Smooth muscle cell (in vitro differentiated cells): ENCODE measurements around the gene CCDC184. TPM values are rescaled to one million over a fixed set of nuclear protein-coding genes. Genes with fewer than 3 reads are reported as not detected.

ENCODE experiments used
- DNase-seq: peaks from one replicate; lab custom pipeline; 2025; ENCODE audit not compliant: unreplicated experiment; lab: John Stamatoyannopoulos, UW
- H2AFZ ChIP-seq: fragments of 200-600 bp; sonication (generic); 2 replicates; pipeline ENCODE4 v1.6.0; 2016; ENCODE audit warnings: antibody characterized with exemption, low read depth, mild to moderate bottlenecking
- H3F3A ChIP-seq: fragments of 200-600 bp; sonication (generic); 2 replicates; pipeline ENCODE4 v1.6.0; 2017; ENCODE audit warnings: antibody characterized with exemption, low read depth
- H3K27ac ChIP-seq: fragments of 200-600 bp; sonication (generic); 2 replicates; pipeline ENCODE4 v1.5.1; 2016; ENCODE audit warnings: low read depth, mild to moderate bottlenecking
- H3K27me3 ChIP-seq: fragments of 200-600 bp; sonication (generic); 2 replicates; pipeline ENCODE4 v1.6.1; 2016; ENCODE audit warnings: low read depth, mild to moderate bottlenecking
- H3K36me3 ChIP-seq: fragments of 200-600 bp; sonication (generic); 2 replicates; pipeline ENCODE4 v1.5.1; 2016; ENCODE audit warnings: low read depth
- H3K4me1 ChIP-seq: fragments of 200-600 bp; sonication (generic); 2 replicates; pipeline ENCODE4 v1.5.1; 2016; ENCODE audit warnings: low read depth
- H3K4me2 ChIP-seq: fragments of 200-600 bp; sonication (generic); 2 replicates; pipeline ENCODE4 v1.6.0; 2016; ENCODE audit warnings: mild to moderate bottlenecking
- H3K4me3 ChIP-seq: fragments of 200-600 bp; sonication (generic); 2 replicates; pipeline ENCODE4 v1.5.1; 2016; ENCODE audit warnings: mild to moderate bottlenecking
- H3K79me2 ChIP-seq: fragments of 200-600 bp; sonication (generic); 2 replicates; pipeline ENCODE4 v1.6.0; 2016; ENCODE audit warnings: low read depth, mild to moderate bottlenecking
- H3K9ac ChIP-seq: fragments of 200-600 bp; sonication (generic); 2 replicates; pipeline ENCODE4 v1.6.0; 2016; ENCODE audit warnings: low read depth
- H3K9me3 ChIP-seq: fragments of 200-600 bp; sonication (generic); replicated peaks from 2 replicates; pipeline ENCODE4 v1.5.1; 2016; ENCODE audit warnings: low read depth
- H4K20me1 ChIP-seq: fragments of 200-600 bp; sonication (generic); 2 replicates; pipeline ENCODE4 v1.6.0; 2016; ENCODE audit warnings: low read depth
- WGBS: methylation state at CpG from one replicate; pipeline ENCODE4 v1.1.7; 2016; ENCODE audit warnings: low lambda C conversion rate; 5-methylcytosine and 5-hydroxymethylcytosine counted together
- polyA plus RNA-seq: library from polyadenylated mRNA; unstranded; fragments of >200 nt; fragmentation: Nextera tagmentation; extraction: Ambion mirVana; gene quantifications from 2 replicates; pipeline ENCODE4 v1.2.1, GENCODE V29; 2016
- total RNA-seq: library from RNA; depleted of rRNA; stranded (reverse); fragments of >200 nt; gene quantifications from 2 replicates; pipeline ENCODE4 v1.2.3, GENCODE V29; 2014
- TF ChIP-seq, protein P1 (sequence below): fragments of 200-600 bp; sonication (generic); IDR thresholded peaks from 2 replicates; pipeline ENCODE4 v1.5.1; 2017; ENCODE audit warnings: borderline replicate concordance, mild to moderate bottlenecking, antibody characterized with exemption; ENCODE audit not compliant: insufficient read depth, poor library complexity, severe bottlenecking

CCDC184 gene
- total and polyA plus RNA-seq, 2 experiments from 2014 or later = 23.7 to 74.1 TPM

DNA sequence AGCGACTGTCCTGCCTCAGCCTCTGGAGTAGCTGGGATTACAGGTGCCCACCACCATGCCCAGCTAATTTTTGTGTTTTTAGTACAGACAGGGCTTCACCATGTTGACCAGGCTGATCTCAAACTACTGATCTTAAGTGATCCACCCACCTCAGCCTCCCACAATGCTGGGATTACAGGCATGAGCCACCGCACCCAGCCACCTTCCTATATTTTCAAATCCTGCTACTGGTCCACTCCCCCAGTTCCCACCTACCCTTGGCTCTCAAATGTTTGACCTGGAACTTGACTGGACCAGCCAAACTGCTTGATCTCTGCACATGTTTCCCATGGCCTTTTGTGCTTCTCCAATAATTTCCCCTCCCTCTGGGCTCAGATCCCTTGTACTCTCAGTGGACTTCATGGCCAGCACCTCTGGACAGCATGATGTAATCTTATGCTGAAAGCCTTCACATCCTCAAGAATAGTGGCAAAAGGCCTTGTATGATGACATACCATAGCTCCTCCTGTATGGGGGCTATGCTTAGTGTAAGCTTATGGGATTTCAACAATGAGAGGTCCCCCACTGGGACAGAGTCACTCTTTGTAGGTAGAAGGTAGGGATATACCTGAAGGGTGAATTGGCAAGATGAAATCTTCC lies 2.5 kb upstream of the CCDC184 start:
- Histone ChIP-seq H3K27me3 (peaks cover 13% of the 10 kb centered on the region), H4K20me1 (peaks cover 6% of the 10 kb centered on the region), H3K4me1 (peaks cover 23% of the 10 kb centered on the region), H3F3A (peaks cover 3% of the 10 kb centered on the region), H3K9me3 (no peaks in the 10 kb centered on the region), H3K79me2 (peaks cover 23% of the 10 kb centered on the region), H3K36me3 (no peaks in the 10 kb centered on the region), H2AFZ (no peak overlapping the region), H3K4me3 (no peak overlapping the region), H3K27ac (no peak overlapping the region), H3K9ac (no peak overlapping the region), H3K4me2 (no peak overlapping the region)
- no peak for DNase-seq
- TF ChIP-seq, protein P1, sequence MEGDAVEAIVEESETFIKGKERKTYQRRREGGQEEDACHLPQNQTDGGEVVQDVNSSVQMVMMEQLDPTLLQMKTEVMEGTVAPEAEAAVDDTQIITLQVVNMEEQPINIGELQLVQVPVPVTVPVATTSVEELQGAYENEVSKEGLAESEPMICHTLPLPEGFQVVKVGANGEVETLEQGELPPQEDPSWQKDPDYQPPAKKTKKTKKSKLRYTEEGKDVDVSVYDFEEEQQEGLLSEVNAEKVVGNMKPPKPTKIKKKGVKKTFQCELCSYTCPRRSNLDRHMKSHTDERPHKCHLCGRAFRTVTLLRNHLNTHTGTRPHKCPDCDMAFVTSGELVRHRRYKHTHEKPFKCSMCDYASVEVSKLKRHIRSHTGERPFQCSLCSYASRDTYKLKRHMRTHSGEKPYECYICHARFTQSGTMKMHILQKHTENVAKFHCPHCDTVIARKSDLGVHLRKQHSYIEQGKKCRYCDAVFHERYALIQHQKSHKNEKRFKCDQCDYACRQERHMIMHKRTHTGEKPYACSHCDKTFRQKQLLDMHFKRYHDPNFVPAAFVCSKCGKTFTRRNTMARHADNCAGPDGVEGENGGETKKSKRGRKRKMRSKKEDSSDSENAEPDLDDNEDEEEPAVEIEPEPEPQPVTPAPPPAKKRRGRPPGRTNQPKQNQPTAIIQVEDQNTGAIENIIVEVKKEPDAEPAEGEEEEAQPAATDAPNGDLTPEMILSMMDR = no peak
- WGBS = 74% methylated on average over 2 of the region's 2 CpGs

DNA sequence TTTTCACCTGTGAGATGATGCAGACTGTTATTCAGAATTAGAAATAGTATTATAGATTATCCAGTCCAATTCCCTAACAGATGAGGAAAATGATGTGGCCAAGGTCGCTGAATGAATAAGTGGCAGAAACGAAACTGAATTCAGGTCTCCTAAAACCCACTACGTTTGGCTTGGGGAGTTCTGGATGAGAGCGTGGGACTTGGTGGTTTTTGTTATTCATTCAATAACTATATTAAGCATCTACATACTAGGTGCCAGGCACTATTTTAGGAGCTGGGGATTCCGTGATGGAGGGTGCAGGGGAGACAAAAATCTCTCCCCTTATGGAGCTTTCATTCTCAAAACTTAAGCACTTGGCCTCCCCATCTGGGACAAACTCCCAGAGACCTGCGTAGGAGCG lies 813 bp upstream of the CCDC184 start:
- peaks cover 3% of the 10 kb centered on the region for H3F3A ChIP-seq
- H3K36me3 ChIP-seq = no peaks in the 10 kb centered on the region
- TF ChIP-seq, protein P1 = no peak
- 20% methylated on average over 7 of the region's 7 CpGs for WGBS
- peaks cover 11% of the 10 kb centered on the region for H4K20me1 ChIP-seq
- peak overlapping the region; percentile 80 for H3K4me3 ChIP-seq
- no peaks in the 10 kb centered on the region for H3K9me3 ChIP-seq
- H3K4me2 ChIP-seq = peak overlapping the region; percentile 90
- H2AFZ ChIP-seq = peak overlapping the region; percentile 84
- peak overlapping the region; percentile 35 for H3K9ac ChIP-seq
- DNase-seq = no peak
- H3K4me1 ChIP-seq = peaks cover 8% of the 10 kb centered on the region
- H3K27ac ChIP-seq = peak overlapping the region; percentile 56
- peaks cover 38% of the 10 kb centered on the region for H3K79me2 ChIP-seq
- peaks cover 13% of the 10 kb centered on the region for H3K27me3 ChIP-seq

DNA sequence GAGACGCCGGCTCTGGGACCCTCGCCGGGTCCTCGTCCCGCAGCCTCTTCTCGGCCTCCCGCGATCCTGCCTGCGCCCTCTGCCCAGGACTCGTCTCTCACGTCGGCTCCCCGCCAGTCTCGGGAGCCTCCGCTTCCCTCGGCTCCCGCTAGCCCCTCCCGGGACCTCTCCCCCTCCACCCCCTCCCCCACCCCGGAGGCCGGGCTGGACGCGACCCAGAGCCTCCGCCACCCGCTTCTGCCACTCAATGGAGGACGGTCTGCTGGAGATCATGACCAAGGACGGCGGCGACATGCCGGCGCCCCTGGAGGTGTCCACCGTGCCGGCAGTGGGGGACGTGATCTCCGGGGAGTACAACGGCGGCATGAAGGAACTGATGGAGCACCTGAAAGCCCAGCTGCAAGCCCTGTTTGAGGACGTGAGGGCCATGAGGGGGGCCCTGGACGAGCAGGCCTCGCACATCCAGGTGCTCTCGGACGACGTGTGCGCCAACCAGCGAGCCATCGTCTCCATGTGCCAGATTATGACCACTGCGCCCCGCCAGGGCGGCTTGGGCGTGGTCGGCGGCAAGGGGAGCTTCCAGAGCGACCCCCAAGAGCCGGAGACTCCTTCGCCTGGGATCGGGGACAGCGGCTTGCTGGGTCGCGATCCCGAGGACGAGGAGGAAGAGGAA lies 568 bp downstream of the CCDC184 start:
- H4K20me1 ChIP-seq = peaks cover 11% of the 10 kb centered on the region
- H2AFZ ChIP-seq = peak overlapping the region; percentile 84
- H3K27ac ChIP-seq = peak overlapping the region; percentile 56
- no peaks in the 10 kb centered on the region for H3K36me3 ChIP-seq
- peaks cover 9% of the 10 kb centered on the region for H3F3A ChIP-seq
- TF ChIP-seq, protein P1 = no peak
- 6% methylated on average over 52 of the region's 61 CpGs for WGBS
- H3K79me2 ChIP-seq = peaks cover 39% of the 10 kb centered on the region
- peaks cover 8% of the 10 kb centered on the region for H3K4me1 ChIP-seq
- H3K9ac ChIP-seq = peak overlapping the region; percentile 68
- H3K4me2 ChIP-seq = peak overlapping the region; percentile 90
- H3K27me3 ChIP-seq = peaks cover 13% of the 10 kb centered on the region
- no peaks in the 10 kb centered on the region for H3K9me3 ChIP-seq
- H3K4me3 ChIP-seq = peak overlapping the region; percentile 80
- peak; percentile 63 for DNase-seq
